Measurements from ENCODE around the gene ALDOB. TPM values are rescaled to one million over a fixed set of nuclear protein-coding genes. Genes with fewer than 3 reads are reported as not detected.

The ALDOB gene
- polyA plus RNA-seq (2013, experiment 1 of 2) = not detected
- not detected for polyA plus RNA-seq (2013, experiment 2 of 2)

DNA sequence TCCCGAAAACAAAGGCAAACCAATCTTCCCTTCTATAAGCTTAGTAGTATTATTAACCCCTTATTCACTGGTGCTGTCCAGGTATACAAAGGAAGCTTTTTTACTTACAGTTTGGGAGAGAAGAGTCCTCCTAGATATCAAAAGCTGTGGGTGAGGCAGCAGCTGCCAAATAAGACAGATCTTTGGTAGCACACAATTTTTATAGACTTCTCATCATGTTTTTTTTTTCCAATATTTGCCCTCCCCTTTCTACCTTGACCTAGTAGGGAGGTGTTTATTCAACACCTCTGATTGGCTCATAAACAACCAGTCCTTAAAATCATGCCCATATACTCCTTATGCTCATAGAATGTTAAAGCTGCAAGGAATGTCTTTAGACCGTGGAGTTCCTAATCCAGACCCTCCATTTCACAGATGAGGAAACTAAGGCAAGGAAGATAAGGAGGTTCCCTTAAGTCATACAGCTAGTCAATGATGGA, at the start of gene ALDOB:
TSS of gene ALDOB (minus strand) at position 174 of the 479 bp plus-strand sequence. CDS start 4,887 bp downstream, outside the sequence.
- Histone ChIP-seq H3K27ac (ENCODE audit: low read depth, low read length, severe bottlenecking) (no peak within 1 kb of the TSS), H3K36me3 (ENCODE audit: control insufficient read depth, insufficient read depth, low read length) (no peaks in the 10 kb centered on the region), H3K4me3 (ENCODE audit: extremely low read depth, insufficient read depth, low read length, poor library complexity, severe bottlenecking) (no peak within 1 kb of the TSS), H3K4me1 (ENCODE audit: control insufficient read depth, insufficient read depth, low read length, poor library complexity, severe bottlenecking) (no peaks in the 10 kb centered on the region), H3K9me3 (ENCODE audit: control insufficient read depth, low read length) (no peaks in the 10 kb centered on the region)
- no CpG with 5 or more reads among the region's 2 CpGs for WGBS, 2 experiments (ENCODE audit: insufficient coverage in 2 of 2)

DNA sequence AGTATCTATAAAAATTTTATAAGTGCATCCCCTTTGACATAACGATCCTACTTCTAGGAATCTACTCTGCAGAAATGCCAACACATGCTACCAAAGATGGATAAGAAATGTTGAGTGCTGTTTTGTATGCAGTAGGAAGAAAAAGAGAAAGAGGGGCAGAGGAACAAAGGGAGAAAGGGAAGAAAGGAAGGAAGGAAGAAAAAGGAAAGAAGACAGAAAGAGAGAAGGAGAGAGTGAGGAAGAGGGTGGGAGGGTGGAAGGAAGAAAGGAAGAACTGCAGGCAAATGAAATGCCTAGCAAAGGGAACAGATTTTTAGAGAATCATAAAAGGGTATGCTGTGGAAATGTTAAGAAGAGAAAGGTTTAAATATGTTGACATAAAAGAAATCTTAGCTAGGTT, 48.5 kb upstream of the ALDOB start:
- Histone ChIP-seq H3K4me3 (ENCODE audit: extremely low read depth, insufficient read depth, low read length, poor library complexity, severe bottlenecking) (no peak overlapping the region), H3K36me3 (ENCODE audit: control insufficient read depth, insufficient read depth, low read length) (no peaks in the 10 kb centered on the region), H3K4me1 (ENCODE audit: control insufficient read depth, insufficient read depth, low read length, poor library complexity, severe bottlenecking) (no peaks in the 10 kb centered on the region), H3K9me3 (ENCODE audit: control insufficient read depth, low read length) (no peaks in the 10 kb centered on the region), H3K27ac (ENCODE audit: low read depth, low read length, severe bottlenecking) (no peak overlapping the region)
- no CpG with 5 or more reads among the region's 1 CpG for WGBS, 2 experiments (ENCODE audit: insufficient coverage in 2 of 2)

- H3K36me3 ChIP-seq (ENCODE audit: control insufficient read depth, insufficient read depth, low read length) = peaks cover 6% of the 10 kb centered on the region
- 100% methylated on average over 1 of the region's 1 CpG for WGBS, 2 experiments (ENCODE audit: insufficient coverage in 2 of 2)
- H3K9me3 ChIP-seq (ENCODE audit: control insufficient read depth, low read length) = no peaks in the 10 kb centered on the region
- no peak overlapping the region for H3K27ac ChIP-seq (ENCODE audit: low read depth, low read length, severe bottlenecking)
- H3K4me3 ChIP-seq (ENCODE audit: extremely low read depth, insufficient read depth, low read length, poor library complexity, severe bottlenecking) = no peak overlapping the region
- H3K4me1 ChIP-seq (ENCODE audit: control insufficient read depth, insufficient read depth, low read length, poor library complexity, severe bottlenecking) = no peaks in the 10 kb centered on the region
These were observed 45.7 kb upstream of the ALDOB start for GRCh38 chr9:101481261-101481660.

DNA sequence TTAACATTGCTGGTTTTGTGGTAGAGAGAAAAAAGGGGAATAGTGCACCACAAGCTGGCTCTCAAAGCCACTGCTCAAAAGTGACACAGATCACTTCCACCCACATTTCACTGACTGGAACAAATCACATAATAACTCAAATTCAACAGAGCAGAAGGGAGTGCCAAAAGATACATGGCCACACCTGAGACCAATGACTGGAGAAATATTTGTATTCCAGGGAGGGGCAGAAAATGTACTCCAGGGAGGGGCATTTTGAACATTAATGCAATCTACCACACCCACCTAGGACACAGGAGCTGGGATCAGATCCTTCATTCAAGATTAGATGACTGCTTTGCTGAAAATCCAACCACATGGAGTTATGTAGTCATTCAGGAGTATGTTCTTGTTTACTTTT, 44.8 kb upstream of the ALDOB start:
- Histone ChIP-seq H3K9me3 (ENCODE audit: control insufficient read depth, low read length) (no peaks in the 10 kb centered on the region), H3K4me1 (ENCODE audit: control insufficient read depth, insufficient read depth, low read length, poor library complexity, severe bottlenecking) (no peaks in the 10 kb centered on the region), H3K27ac (ENCODE audit: low read depth, low read length, severe bottlenecking) (no peak overlapping the region), H3K4me3 (ENCODE audit: extremely low read depth, insufficient read depth, low read length, poor library complexity, severe bottlenecking) (no peak overlapping the region), H3K36me3 (ENCODE audit: control insufficient read depth, insufficient read depth, low read length) (peaks cover 15% of the 10 kb centered on the region)

GRCh38 chr9:101479338-101480030, 43.9 kb upstream of the ALDOB start:
- H3K27ac ChIP-seq (ENCODE audit: low read depth, low read length, severe bottlenecking) = no peak overlapping the region
- no peak overlapping the region for H3K4me3 ChIP-seq (ENCODE audit: extremely low read depth, insufficient read depth, low read length, poor library complexity, severe bottlenecking)
- H3K9me3 ChIP-seq (ENCODE audit: control insufficient read depth, low read length) = no peaks in the 10 kb centered on the region
- peaks cover 22% of the 10 kb centered on the region for H3K36me3 ChIP-seq (ENCODE audit: control insufficient read depth, insufficient read depth, low read length)
- H3K4me1 ChIP-seq (ENCODE audit: control insufficient read depth, insufficient read depth, low read length, poor library complexity, severe bottlenecking) = no peaks in the 10 kb centered on the region
- 60 to 100% methylated on average over 1 to 2 of the region's 4 CpGs for WGBS, 2 experiments (ENCODE audit: insufficient coverage in 2 of 2)

DNA sequence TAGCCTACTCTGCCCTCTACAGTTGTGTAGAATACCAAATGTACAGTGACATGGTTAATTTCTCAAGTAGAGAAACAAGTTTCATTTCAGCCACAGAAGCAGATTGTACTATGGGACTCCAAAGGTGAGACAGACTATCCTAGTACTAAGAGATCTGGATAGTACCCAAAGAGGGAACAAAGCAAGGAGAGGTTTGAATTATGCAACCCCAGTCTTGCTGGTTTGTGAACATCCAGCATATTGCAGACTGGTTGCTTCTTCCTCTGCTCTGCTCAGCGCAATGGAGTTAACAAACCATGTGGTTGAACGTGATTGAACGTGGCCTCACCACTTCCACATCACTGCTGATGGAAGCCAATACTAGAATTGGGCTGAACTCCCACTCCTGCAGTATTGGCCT, 43.3 kb upstream of the ALDOB start:
- WGBS, 2 experiments (ENCODE audit: insufficient coverage in 2 of 2) = 82 to 87% methylated on average over 3 of the region's 3 CpGs
- H3K9me3 ChIP-seq (ENCODE audit: control insufficient read depth, low read length) = no peaks in the 10 kb centered on the region
- H3K4me1 ChIP-seq (ENCODE audit: control insufficient read depth, insufficient read depth, low read length, poor library complexity, severe bottlenecking) = no peaks in the 10 kb centered on the region
- H3K27ac ChIP-seq (ENCODE audit: low read depth, low read length, severe bottlenecking) = no peak overlapping the region
- no peak overlapping the region for H3K4me3 ChIP-seq (ENCODE audit: extremely low read depth, insufficient read depth, low read length, poor library complexity, severe bottlenecking)
- H3K36me3 ChIP-seq (ENCODE audit: control insufficient read depth, insufficient read depth, low read length) = peaks cover 25% of the 10 kb centered on the region

- Histone ChIP-seq H3K9me3 (ENCODE audit: control insufficient read depth, low read length) (no peaks in the 10 kb centered on the region), H3K36me3 (ENCODE audit: control insufficient read depth, insufficient read depth, low read length) (peaks cover 25% of the 10 kb centered on the region), H3K4me1 (ENCODE audit: control insufficient read depth, insufficient read depth, low read length, poor library complexity, severe bottlenecking) (no peaks in the 10 kb centered on the region), H3K4me3 (ENCODE audit: extremely low read depth, insufficient read depth, low read length, poor library complexity, severe bottlenecking) (no peak overlapping the region), H3K27ac (ENCODE audit: low read depth, low read length, severe bottlenecking) (no peak overlapping the region)
- no CpG with 5 or more reads among the region's 4 CpGs for WGBS, 2 experiments (ENCODE audit: insufficient coverage in 2 of 2)
These were observed 42.9 kb upstream of the ALDOB start for GRCh38 chr9:101478444-101478843.

DNA sequence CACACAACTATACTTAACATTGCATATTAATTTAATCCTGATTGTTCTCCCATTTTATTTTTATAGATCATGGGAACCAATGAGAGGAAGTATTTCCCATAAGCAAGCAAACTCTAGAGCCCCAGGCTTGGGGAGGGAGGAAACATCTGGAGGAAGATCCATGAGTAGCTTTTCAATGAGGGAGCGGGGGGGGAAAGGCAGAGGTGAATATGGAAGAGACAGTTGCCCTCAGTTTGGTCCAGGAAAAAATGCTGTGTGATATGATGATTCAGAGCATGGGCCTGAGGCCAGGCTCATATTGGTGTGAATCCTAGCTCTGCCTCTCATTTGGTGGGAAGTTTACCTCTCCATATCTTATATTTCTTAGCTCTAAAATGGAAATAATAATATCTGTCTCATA, 42.2 kb upstream of the ALDOB start:
- Histone ChIP-seq H3K4me3 (ENCODE audit: extremely low read depth, insufficient read depth, low read length, poor library complexity, severe bottlenecking) (no peak overlapping the region), H3K36me3 (ENCODE audit: control insufficient read depth, insufficient read depth, low read length) (peaks cover 25% of the 10 kb centered on the region), H3K9me3 (ENCODE audit: control insufficient read depth, low read length) (no peaks in the 10 kb centered on the region), H3K27ac (ENCODE audit: low read depth, low read length, severe bottlenecking) (no peak overlapping the region), H3K4me1 (ENCODE audit: control insufficient read depth, insufficient read depth, low read length, poor library complexity, severe bottlenecking) (no peaks in the 10 kb centered on the region)
- 88 to 100% methylated on average over 1 of the region's 1 CpG for WGBS, 2 experiments (ENCODE audit: insufficient coverage in 2 of 2)

GRCh38 chr9:101477214-101477613, 41.6 kb upstream of the ALDOB start:
- H3K27ac ChIP-seq (ENCODE audit: low read depth, low read length, severe bottlenecking) = no peak overlapping the region
- 100% methylated on average over 1 of the region's 4 CpGs; no CpG with 5 or more reads in 1 of the 2 experiments for WGBS, 2 experiments (ENCODE audit: insufficient coverage in 2 of 2)
- H3K4me1 ChIP-seq (ENCODE audit: control insufficient read depth, insufficient read depth, low read length, poor library complexity, severe bottlenecking) = no peaks in the 10 kb centered on the region
- no peak overlapping the region for H3K4me3 ChIP-seq (ENCODE audit: extremely low read depth, insufficient read depth, low read length, poor library complexity, severe bottlenecking)
- no peaks in the 10 kb centered on the region for H3K9me3 ChIP-seq (ENCODE audit: control insufficient read depth, low read length)
- peaks cover 25% of the 10 kb centered on the region for H3K36me3 ChIP-seq (ENCODE audit: control insufficient read depth, insufficient read depth, low read length)

DNA sequence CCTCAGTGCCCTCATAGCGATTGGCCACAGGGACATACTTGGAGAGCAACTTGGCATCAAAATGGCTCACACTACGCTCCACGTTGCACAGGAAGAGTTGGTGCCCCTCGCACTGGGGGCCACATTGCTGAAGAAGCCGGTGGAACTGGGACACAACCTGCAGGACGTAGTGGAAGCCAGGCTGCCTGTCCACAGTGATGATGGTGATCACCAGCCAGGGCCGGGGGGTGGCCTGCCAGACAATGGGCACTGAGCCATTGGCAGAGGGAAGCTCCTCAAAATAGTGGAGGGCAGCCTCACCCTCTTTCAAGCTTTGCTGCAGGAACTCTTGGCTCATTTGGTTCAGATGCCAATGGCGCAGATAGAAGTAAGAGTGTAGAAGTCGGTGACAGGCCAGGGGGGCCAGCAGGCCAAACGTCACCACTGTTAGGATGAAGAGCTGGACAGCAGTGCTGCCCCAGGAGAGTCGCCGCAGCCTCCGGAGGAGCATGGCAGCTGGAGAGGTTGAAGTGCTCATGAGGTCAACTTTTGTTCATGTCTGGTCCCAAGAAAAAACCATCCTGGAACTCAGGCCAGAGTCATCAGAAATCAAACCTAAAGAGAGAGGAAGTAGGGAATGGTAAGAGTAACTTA, 41.1 kb upstream of the ALDOB start:
- Histone ChIP-seq H3K9me3 (ENCODE audit: control insufficient read depth, low read length) (no peaks in the 10 kb centered on the region), H3K36me3 (ENCODE audit: control insufficient read depth, insufficient read depth, low read length) (peaks cover 25% of the 10 kb centered on the region), H3K4me1 (ENCODE audit: control insufficient read depth, insufficient read depth, low read length, poor library complexity, severe bottlenecking) (no peaks in the 10 kb centered on the region), H3K27ac (ENCODE audit: low read depth, low read length, severe bottlenecking) (no peak overlapping the region), H3K4me3 (ENCODE audit: extremely low read depth, insufficient read depth, low read length, poor library complexity, severe bottlenecking) (no peak overlapping the region)
- 93 to 94% methylated on average over 10 to 13 of the region's 13 CpGs for WGBS, 2 experiments (ENCODE audit: insufficient coverage in 2 of 2)

DNA sequence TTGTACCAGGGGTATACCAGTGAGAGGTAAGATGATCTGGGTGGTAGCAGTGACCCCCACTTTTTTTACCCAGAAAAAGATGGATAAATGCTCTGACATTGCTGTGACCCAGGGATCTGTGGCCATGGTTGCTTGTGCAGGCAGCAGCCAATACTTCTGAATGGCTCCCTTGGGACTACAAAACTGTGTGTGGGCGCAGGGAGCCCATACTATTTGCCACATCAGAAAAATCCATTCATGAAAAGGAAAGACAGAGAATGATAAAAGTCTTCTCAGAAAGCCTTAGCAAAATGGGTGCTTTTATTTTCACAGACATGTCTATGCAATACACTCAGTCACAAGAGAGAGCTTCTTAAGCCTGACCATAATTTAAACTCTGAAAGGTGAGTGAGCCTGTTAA, 37.3 kb upstream of the ALDOB start:
- H3K4me1 ChIP-seq (ENCODE audit: control insufficient read depth, insufficient read depth, low read length, poor library complexity, severe bottlenecking) = no peaks in the 10 kb centered on the region
- no peaks in the 10 kb centered on the region for H3K9me3 ChIP-seq (ENCODE audit: control insufficient read depth, low read length)
- H3K36me3 ChIP-seq (ENCODE audit: control insufficient read depth, insufficient read depth, low read length) = peaks cover 25% of the 10 kb centered on the region
- no peak overlapping the region for H3K27ac ChIP-seq (ENCODE audit: low read depth, low read length, severe bottlenecking)
- WGBS, 2 experiments (ENCODE audit: insufficient coverage in 2 of 2) = no CpG with 5 or more reads among the region's 1 CpG
- H3K4me3 ChIP-seq (ENCODE audit: extremely low read depth, insufficient read depth, low read length, poor library complexity, severe bottlenecking) = no peak overlapping the region
